ENCODE measurements around the gene NMU.
A peak's percentile ranks its signal among the peaks of the same experiment; 100 is the strongest.

Gene NMU

GRCh38 chr4:55635741-55636655 lies at the start of gene NMU:
Gene NMU (minus strand): TSS chr4:55636298. CDS start chr4:55636192, 106 bp downstream.
- H3K9me3 ChIP-seq (ENCODE audit: control insufficient read depth, insufficient read depth, low read depth, low read length) = no peaks in the 10 kb centered on the region
- ChIA-PET CTCF (interaction anchor here (0.6 kb wide), 1 partner anchor 36 kb away, joined by 3 read pairs; no protein-coding TSS in a partner anchor), POLR2A (interaction anchor here (1.4 kb wide), 1 partner anchor 90 kb away, joined by 9 read pairs; no protein-coding TSS in a partner anchor)
- H3K36me3 ChIP-seq (ENCODE audit: control insufficient read depth in 2 of 2, insufficient read depth in 1 of 2, low read length in 2 of 2) = no peaks in the 10 kb centered on the region
- peak within 1 kb of the TSS; percentile 17; the same call in 1 of the 2 replicates for H3K27ac ChIP-seq (ENCODE audit: extremely low read depth, low read depth, low read length)
- no peak for TF ChIP-seq EGR2 (tag by site-specific recombination; IDR thresholded peaks at IDR 0.05; ENCODE audit: low read depth)
- TF ChIP-seq ZXDB (tag by site-specific recombination; IDR thresholded peaks at IDR 0.05) = peak; percentile 97
- TF ChIP-seq ZNF514 (tag by site-specific recombination; IDR thresholded peaks at IDR 0.05) = no peak
- TF ChIP-seq ZNF37A (tag by site-specific recombination; IDR thresholded peaks at IDR 0.05) = no peak
- no peak for TF ChIP-seq WT1 (tag by site-specific recombination; IDR thresholded peaks at IDR 0.05)
- peak; percentile 64 for TF ChIP-seq ZIC2 (tag by site-specific recombination; IDR thresholded peaks at IDR 0.05)
- TF ChIP-seq HIC1 (tag by site-specific recombination; IDR thresholded peaks at IDR 0.05) = 0 out of 2 replicates have a peak, but pooled peaks have one; percentile 19
- TF ChIP-seq ZNF610 (tag by site-specific recombination; IDR thresholded peaks at IDR 0.05; ENCODE audit: borderline replicate concordance) = peak; percentile 47; the same call in 1 of the 2 replicates
- 0 out of 2 replicates have a peak, but pooled peaks have one; percentile 11 for TF ChIP-seq SP2 (tag by site-specific recombination; IDR thresholded peaks at IDR 0.05)
- peak; percentile 70 for TF ChIP-seq ZBTB8A (tag by site-specific recombination; IDR thresholded peaks at IDR 0.05)
- TF ChIP-seq ZNF148 (tag by site-specific recombination; IDR thresholded peaks at IDR 0.05; ENCODE audit: borderline replicate concordance) = no peak
- peak; percentile 23 for TF ChIP-seq ZNF335 (tag by site-specific recombination; conservative IDR thresholded peaks at IDR 0.05)
- TF ChIP-seq KLF8 (tag by site-specific recombination; IDR thresholded peaks at IDR 0.05) = peak; percentile 40; the same call in 1 of the 2 replicates
- peak; percentile 70 for TF ChIP-seq ZBTB20 (tag by site-specific recombination; IDR thresholded peaks at IDR 0.05)
- TF ChIP-seq GLIS1 (tag by site-specific recombination; IDR thresholded peaks at IDR 0.05) = peak; percentile 11; the same call in 1 of the 2 replicates
- peak; percentile 50; the same call in 1 of the 2 replicates for TF ChIP-seq ZSCAN30 (tag by site-specific recombination; IDR thresholded peaks at IDR 0.05)
- no peak for TF ChIP-seq KLF1 (tag by site-specific recombination; IDR thresholded peaks at IDR 0.05)
- 0 out of 2 replicates have a peak, but pooled peaks have one; percentile 28 for TF ChIP-seq ZNF2 (tag by site-specific recombination; IDR thresholded peaks at IDR 0.05)
- TF ChIP-seq YY1 (tag by site-specific recombination; IDR thresholded peaks at IDR 0.05) = peak; percentile 24; the same call in 1 of the 2 replicates
- peak; percentile 63; the same call in 1 of the 2 replicates for TF ChIP-seq CTCF (tag by site-specific recombination; IDR thresholded peaks at IDR 0.05)
- peak; percentile 93 for TF ChIP-seq ZBTB26 (tag by site-specific recombination; optimal IDR thresholded peaks at IDR 0.05)
- H3K4me3 ChIP-seq (ENCODE audit: low read depth, low read length) = peak within 1 kb of the TSS; percentile 62
- no peaks in the 10 kb centered on the region for H3K4me1 ChIP-seq (ENCODE audit: control insufficient read depth, insufficient read depth, low read length)
